ENCODE results near the gene MLST8.

GRCh38 chr16:2226245-2226793 lies 21.1 kb downstream of the MLST8 start:
- TF ChIP-seq CTCF (IDR thresholded peaks at IDR 0.05) (no peak), POLR2A (IDR thresholded peaks at IDR 0.05) (no peak)

Measured in thyroid gland (tissue), 4 donors.